Left forelimb (tissue), 1 donor: ENCODE measurements around the gene RELT.
"Not testable (repeated sequence)": the region's sequence is repeated elsewhere in the genome, so short reads cannot be mapped to it uniquely, and the experiment has no call there.

Experiments
- DNase-seq: peaks from one replicate; pipeline ENCODE4 v3.0.0-alpha.2; 2018; ENCODE audit warnings: low spot score

The RELT gene

GRCh38 chr11:73404506-73405145 lies 28.4 kb downstream of the RELT start:
- DNase-seq = no peak

DNA sequence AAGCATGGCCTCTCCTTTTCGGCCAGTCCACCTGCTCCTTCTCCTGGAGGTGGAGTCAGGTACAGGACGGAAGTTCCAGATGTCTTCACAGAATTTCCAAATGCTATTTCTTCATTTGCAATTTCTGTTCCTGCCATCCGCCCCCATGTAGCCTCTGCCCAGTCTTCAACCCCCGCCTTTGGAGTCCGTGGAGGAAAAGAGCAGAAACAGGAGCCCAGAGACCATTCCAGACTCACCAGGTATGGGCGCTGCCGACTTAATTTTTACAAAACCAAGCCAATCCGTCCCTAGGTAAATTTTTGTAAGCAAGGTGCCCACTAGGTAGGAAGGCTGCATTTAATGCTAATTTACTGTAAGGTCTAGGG lies 28.9 kb downstream of the RELT start:
- no peak for DNase-seq

DNA sequence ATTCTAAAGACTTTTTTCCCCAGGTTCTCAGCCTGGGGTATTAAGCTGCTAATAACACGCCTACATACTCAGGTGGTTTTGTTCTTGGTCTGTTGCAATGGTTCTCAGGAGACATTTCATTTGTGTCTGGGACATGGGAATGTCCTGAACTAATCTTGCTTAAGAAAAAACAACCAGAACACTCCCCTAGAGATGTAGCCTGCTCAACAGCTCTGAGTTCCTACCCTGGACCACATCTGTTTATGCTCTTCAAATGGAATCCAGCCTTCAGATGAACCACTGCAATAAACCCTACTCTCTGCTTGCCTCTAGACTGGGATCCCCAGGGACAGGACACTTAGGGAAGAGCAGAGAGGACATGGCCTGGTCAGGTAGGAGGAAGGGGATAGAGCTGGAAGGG lies 29.9 kb downstream of the RELT start:
- DNase-seq = no peak

DNA sequence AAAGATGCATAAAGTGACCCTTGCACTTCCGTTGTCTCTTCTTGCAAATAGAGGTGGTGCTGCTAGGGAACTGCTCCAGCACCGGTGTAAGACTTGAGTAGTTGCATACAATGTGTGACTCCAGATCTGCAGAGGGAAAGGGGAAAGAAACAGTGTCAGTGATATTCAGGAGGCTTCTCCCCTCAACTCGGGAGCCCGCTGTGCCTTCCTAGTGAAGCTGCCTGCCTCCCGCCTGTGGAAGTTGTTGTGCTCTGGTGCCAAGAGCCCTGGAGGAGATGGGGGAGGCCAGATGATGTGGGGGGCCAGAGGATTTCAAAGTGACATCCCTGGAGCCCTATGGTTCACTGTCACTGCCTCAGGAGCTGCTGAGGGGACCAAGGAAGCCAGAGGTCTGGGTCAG lies 30.4 kb downstream of the RELT start:
- no peak for DNase-seq

- no peak for DNase-seq
Measured at GRCh38 chr11:73409431-73409830, 33.2 kb downstream of the RELT start.

DNA sequence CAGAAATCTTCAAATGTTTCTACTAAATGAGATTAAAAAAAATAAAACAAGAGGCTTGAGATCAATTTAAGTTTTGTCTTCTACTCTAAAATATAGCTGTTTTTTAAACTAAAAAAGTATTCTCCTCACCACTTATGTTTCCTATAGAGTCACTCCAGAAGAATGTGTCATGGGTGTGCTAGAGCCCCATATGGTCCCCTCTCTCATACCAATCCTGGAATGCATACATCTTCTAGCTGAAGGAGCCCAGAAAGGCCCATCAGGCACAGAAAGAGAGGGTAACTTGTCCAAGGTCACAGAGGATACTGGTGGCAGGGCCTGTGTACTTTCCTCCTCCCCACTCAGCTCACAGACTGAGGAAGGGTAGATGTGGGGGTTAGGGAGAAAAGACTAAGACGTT lies 34.4 kb downstream of the RELT start:
- no peak for DNase-seq

DNA sequence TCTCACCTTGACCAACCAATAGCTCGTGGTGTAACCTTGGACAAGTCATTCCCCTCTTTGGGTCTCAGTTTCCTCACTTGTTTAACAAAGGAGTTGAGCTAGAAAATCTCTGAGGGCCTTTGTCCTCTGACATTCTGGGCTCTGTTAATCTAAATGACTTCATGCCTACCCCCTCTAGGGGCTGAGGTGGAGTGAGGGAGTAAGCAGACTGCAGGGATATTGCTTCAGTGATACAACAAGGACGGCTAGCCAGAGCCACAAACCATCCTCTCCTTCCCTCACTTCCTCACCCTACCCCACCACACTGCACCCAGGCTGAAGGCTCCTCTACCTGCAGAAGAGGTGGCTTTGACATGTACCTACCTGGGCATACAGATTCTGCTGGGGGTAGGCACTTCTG lies 34.8 kb downstream of the RELT start:
- DNase-seq = no peak

GRCh38 chr11:73412308-73412707 lies 36.1 kb downstream of the RELT start:
- DNase-seq = no peak

GRCh38 chr11:73413256-73413655 lies 37.1 kb downstream of the RELT start:
- no peak for DNase-seq

DNA sequence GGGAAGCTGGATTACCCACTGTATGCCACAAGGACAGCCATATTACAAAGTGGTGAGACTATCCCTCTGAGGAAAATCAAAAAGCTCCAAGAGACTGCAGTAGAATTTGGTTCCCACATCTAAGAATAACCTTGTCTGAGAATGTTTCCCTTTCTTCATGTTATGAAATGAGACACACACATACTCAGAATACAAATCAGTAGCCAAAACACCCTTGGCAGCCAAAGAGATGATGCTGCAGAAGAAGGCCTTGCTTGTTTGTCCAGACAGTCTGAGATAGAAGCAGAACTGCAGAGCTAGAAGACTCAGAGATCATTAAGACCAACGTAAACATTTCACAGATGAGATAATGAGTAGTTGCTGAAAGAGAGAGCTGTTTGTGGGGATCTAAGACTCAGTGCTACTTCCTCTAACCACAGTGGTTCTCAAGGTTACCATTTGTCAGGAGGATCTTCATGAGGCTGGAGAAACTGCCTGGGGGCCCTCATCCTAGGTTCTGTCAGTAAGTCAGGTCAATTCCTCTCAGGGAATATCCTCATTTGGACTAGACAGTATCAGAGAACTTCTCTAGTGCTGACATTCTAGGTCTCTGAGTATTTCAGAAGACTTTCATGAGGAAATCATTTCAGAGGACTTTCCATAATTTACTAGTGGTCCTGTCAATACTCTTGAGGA lies 38.9 kb downstream of the RELT start:
- no peak for DNase-seq

DNA sequence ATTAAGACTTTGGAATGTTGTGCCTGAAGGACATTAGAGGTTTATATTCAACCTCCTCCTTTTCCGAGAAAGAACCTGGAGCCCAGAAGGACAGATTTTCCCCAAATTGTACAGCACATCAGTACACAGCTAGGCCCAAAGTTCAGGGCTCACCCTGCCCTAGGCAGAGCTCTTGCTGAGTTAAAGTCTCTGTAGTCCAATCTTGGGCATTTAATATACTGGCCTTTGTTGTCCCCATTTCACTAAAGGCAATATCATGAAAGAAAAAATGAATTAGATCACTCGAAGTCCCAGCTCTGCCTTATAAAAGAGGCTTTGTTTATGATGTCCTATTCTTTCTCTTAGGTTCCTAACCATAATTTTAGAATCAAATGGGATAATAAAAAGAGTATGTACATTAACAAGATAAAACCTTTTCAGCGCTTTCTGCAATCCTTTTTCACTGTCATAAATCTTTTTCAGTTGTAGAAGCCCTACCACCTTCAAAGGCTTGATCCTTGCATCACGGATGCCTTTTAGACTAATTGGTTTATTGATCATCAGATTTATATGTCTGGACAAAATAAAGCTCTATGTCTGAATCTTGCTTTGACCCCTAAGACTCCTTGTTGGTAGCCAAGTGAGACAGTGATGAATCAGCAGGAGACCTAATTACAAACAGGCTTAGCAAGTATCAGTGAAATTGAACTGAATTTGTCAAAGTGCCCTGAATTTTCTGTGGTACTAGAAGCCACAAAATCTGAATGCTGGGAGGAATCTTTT lies 39.8 kb downstream of the RELT start:
- DNase-seq = no peak

- DNase-seq = no peak
Measured at GRCh38 chr11:73416786-73417185, 40.6 kb downstream of the RELT start.

DNA sequence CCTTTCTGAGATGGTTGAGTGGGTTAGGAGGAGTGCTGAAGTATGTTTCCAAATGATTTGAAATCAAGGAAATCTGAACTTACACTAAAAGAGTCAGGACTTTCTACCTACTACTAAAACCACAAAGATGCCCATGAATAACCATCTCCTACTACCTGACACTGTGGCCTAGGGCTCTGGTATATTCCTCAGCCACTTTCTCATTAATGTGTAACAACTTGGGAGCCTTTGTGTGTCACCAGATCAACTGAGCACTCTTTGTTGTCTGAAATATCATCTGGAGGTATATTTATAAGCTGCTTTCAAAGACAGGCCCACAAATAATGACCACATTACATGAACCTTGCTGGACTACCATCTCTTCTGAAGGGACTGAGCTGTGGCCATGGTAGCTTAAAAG lies 43.9 kb downstream of the RELT start:
- DNase-seq = no peak

- DNase-seq = no peak
Measured at GRCh38 chr11:73422886-73423285, 46.7 kb downstream of the RELT start.

GRCh38 chr11:73423506-73423905 lies 47.3 kb downstream of the RELT start:
- DNase-seq = no peak

DNA sequence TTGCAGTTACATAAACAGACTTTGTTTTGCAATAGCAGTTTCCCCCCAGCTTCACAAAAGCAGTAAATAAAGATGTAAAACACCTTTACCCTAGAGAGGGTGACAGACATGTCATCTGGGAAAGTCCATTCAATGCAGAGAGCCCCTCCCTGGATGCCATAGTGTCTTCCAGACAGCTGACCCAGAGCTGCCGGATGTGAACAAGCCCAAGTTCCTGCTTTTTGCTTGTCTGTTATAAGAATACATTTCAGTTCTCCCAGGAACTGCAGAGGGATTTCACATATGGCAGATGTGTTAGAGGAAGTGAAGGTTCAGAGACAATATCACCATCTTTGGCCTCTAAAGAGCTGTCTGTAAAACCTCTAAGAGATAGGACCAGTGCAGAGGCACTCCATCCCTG lies 48.9 kb downstream of the RELT start:
- no peak for DNase-seq

- DNase-seq = no peak
Measured at GRCh38 chr11:73426219-73426850, 50.1 kb downstream of the RELT start.

- no peak for DNase-seq
Measured at GRCh38 chr11:73428227-73428626, 52.0 kb downstream of the RELT start.

- DNase-seq = no peak
Measured at GRCh38 chr11:73428699-73429098, 52.5 kb downstream of the RELT start.

DNA sequence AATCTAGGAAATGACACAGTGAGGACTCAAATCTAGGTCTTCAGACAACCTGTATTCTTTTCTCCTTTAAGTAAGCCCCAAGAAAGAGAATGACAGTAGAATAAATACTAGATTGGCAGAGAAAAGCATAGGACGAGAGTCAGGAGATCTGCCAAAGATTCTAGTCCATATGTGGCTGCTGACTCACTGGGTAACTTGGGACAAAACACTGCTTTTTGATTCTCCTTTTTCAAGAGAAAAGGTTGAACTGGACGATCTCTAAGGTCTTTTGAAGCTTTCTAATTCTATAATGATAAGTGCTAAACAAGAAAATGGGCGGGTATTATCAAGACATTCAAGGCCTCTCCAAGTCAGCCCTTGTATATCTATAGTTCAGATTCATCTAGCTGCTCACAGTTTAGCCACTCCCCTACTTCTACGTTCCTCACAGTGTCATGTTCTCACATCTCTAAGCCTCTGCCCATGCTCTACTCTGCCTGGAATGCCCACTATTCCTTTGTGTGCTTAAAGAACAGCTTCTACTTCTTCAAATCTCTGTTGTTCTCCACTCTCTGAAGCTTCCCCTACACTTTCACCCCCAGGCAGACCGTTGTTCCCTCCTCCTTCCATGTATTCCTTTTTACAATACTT lies 53.0 kb downstream of the RELT start:
- DNase-seq = no peak

DNA sequence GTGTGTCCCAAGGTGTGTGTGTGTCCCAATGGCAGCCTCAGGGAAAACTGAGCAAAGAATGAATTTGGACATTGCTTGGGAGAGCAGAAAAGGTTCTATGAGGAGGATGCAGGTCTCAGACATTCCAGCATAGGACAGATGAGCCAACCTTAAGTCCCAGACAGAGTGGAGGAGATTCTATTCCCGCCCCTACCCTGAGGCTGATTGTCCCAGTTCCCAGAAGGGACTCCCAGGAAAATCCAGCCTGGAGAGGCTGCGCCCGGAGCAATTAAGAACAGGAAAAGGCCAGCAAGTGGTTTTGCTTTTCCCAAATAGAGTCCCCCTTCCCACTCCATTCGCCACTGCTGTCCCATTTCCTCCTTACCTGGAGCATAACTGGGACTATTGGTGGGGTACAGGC lies 54.1 kb downstream of the RELT start:
- DNase-seq = no peak

DNA sequence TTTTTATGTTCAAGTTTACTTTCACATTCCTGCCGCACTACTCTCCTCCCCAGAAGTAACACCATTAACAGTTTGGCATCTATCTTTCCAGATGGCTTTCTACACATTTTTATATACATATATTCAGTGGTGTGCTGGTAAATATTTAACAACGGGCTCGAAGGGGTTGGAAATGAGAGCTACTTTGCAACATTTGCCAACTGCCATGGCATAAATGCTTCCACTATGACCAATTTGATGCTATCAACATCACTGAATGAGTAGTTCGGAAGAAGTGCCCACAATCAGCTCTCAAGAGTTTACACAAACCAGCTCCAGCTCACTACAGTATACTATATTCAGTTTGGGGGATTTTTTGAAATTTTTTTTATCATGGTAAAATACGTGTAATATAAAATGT lies 55.2 kb downstream of the RELT start:
- no peak for DNase-seq

DNA sequence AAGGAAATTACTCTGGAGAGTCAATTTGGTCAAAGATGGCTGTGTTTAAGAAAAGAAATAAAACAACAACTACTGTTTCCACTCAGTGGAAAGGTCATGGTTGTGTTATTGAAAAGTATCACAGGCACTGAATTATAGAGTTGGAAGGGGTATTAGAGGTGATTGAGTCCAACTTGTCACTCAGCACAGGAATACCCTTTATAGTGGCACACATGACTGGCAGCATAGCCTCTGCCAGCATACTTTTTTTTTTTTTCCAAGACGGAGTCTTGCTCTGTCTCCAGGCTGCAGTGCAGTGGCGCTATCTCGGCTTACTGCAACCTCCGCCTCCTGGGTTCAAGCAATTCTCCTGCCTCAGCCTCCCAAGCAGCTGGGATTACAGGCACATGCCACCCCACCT lies 60.7 kb downstream of the RELT start:
- not testable (repeated sequence) for DNase-seq
